A673 (cell line): ENCODE measurements around the gene TTL.

Source experiments
- CTCF ChIP-seq: fragments of 300-800, 200-600 bp; sonication (generic); conservative IDR thresholded peaks from 2 replicates; pipeline ENCODE4 v1.5.1; 2017; ENCODE audit warnings: low read depth, mild to moderate bottlenecking, antibody characterized with exemption, low read length, moderate library complexity, mixed read lengths
- EZH2 ChIP-seq: fragments of 200-600 bp; sonication (generic); IDR thresholded peaks from 2 replicates; pipeline ENCODE4 v1.6.1; 2017; ENCODE audit warnings: borderline replicate concordance, low read depth, mild to moderate bottlenecking, mixed read lengths, antibody characterized with exemption, low read length; ENCODE audit not compliant: poor library complexity, severe bottlenecking

DNA sequence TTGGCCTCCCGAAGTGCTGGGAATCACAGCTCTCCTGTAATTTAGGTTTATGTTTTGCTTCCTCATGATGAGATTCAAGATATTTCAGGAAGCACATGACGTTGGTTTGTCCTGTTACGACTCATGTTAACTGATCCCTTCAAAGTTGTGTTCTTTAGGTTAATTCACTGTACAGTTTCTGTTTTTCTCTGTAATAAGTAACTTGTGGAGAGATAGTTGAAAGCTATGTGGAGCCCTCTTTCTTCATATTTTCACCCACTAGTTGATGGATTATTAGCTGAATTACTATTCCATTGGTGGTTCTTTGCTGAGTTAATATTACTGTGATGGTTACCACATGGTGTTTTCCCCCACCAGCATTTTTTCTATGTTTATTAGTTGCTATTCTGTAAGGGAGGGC, 84.1 kb downstream of the TTL start:
- TF ChIP-seq CTCF (no peak), EZH2 (no peak)
